ENCODE results near the gene COL20A1. TPM values are rescaled to one million over a fixed set of nuclear protein-coding genes. Genes with fewer than 3 reads are reported as not detected.

Gene COL20A1
- total RNA-seq, 2 donors from 2014 or later: not detected

- H3K4me1 ChIP-seq: no peaks in the 10 kb centered on the region
- no peak overlapping the region for H3K27ac ChIP-seq
- H3K4me3 ChIP-seq: no peak overlapping the region
- intact Hi-C loops (cut with DNase I): no loop called here
- peaks cover 0 to 3% of the 10 kb centered on the region in 2 donors for H3K27me3 ChIP-seq
- 32 to 92% methylated on average over 4 to 28 of the region's 28 CpGs for WGBS, 2 donors
- no peaks in the 10 kb centered on the region for H3K36me3 ChIP-seq (replicated peaks in 1 of 2; ENCODE audit: insufficient read depth in 1 of 2, low read depth in 2 of 2)
- ATAC-seq (no peak), DNase-seq (no peak)
- no peaks in the 10 kb centered on the region for H3K9me3 ChIP-seq
- TF ChIP-seq CTCF (IDR thresholded peaks at IDR 0.05) (no peak), POLR2A (IDR thresholded peaks at IDR 0.05) (no peak)
Measured at GRCh38 chr20:63351811-63352591, 59.0 kb downstream of the COL20A1 start.

GRCh38 chr20:63352811-63353221, 59.8 kb downstream of the COL20A1 start:
- Histone ChIP-seq H3K4me3 (no peak overlapping the region), H3K36me3 (replicated peaks in 1 of 2; ENCODE audit: insufficient read depth in 1 of 2, low read depth in 2 of 2) (no peaks in the 10 kb centered on the region), H3K9me3 (no peaks in the 10 kb centered on the region), H3K27ac (no peak overlapping the region), H3K27me3 (peaks cover 0 to 3% of the 10 kb centered on the region in 2 donors), H3K4me1 (peaks cover 5% of the 10 kb centered on the region)
- intact Hi-C loops (cut with DNase I): no loop called here
- ATAC-seq: no peak
- no peak for TF ChIP-seq CTCF (IDR thresholded peaks at IDR 0.05)
- no peak for TF ChIP-seq POLR2A (IDR thresholded peaks at IDR 0.05)
- no peak for DNase-seq
- 28 to 80% methylated on average over 1 to 10 of the region's 12 CpGs for WGBS, 2 donors

- Histone ChIP-seq H3K4me3 (no peak overlapping the region), H3K27me3 (peaks cover 0 to 3% of the 10 kb centered on the region in 2 donors), H3K9me3 (no peaks in the 10 kb centered on the region), H3K36me3 (replicated peaks in 1 of 2; ENCODE audit: insufficient read depth in 1 of 2, low read depth in 2 of 2) (no peaks in the 10 kb centered on the region), H3K27ac (no peak overlapping the region), H3K4me1 (peaks cover 12% of the 10 kb centered on the region)
- no peak for ATAC-seq
- WGBS, 2 donors: 68 to 78% methylated on average over 7 to 24 of the region's 25 CpGs
- no peak for TF ChIP-seq POLR2A (IDR thresholded peaks at IDR 0.05)
- no peak for TF ChIP-seq CTCF (IDR thresholded peaks at IDR 0.05)
- no peak for DNase-seq
- intact Hi-C loops (cut with DNase I): no loop called here
Measured at GRCh38 chr20:63354636-63355350, 61.8 kb downstream of the COL20A1 start.

- ATAC-seq (no peak), DNase-seq (no peak)
- no peak for TF ChIP-seq POLR2A (IDR thresholded peaks at IDR 0.05)
- TF ChIP-seq CTCF (IDR thresholded peaks at IDR 0.05): no peak
- no peaks in the 10 kb centered on the region for H3K9me3 ChIP-seq
- peaks cover 0 to 13% of the 10 kb centered on the region in 2 donors for H3K27me3 ChIP-seq
- peaks cover 18% of the 10 kb centered on the region for H3K4me1 ChIP-seq
- H3K36me3 ChIP-seq (replicated peaks in 1 of 2; ENCODE audit: insufficient read depth in 1 of 2, low read depth in 2 of 2): no peaks in the 10 kb centered on the region
- H3K4me3 ChIP-seq: no peak overlapping the region
- no peak overlapping the region for H3K27ac ChIP-seq
- WGBS, 2 donors: 75% methylated on average over 8 of the region's 11 CpGs; no CpG with 5 or more reads in 1 of the 2 donors
- intact Hi-C loops (cut with DNase I): no loop called here
Measured at GRCh38 chr20:63355781-63356295, 62.9 kb downstream of the COL20A1 start.
